HCT116 (cell line): Measurements from ENCODE around the gene ACADSB. TPM values are rescaled to one million over a fixed set of nuclear protein-coding genes. Genes with fewer than 3 reads are reported as not detected.
A peak's percentile ranks its signal among the peaks of the same experiment; 100 is the strongest.

Source experiments
- ATAC-seq: fragments of 200-7000 bp; cut with Tn5 transposase; 2 replicates; pipeline ENCODE4 v1.9.1; 2020; ENCODE audit warnings: mild to moderate bottlenecking, moderate library complexity
- BruUV-seq: library from RNA; stranded (reverse); fragments of 400-500 nt; replicated peaks from 2 replicates; lab custom pipeline; 2021; lab: Mats Ljungman, UMichigan
- CTCF ChIA-PET: fragments of 300-600 bp; sonication (Branson Sonifier 250); formaldehyde crosslinking; loops from one replicate; lab custom pipeline; 2021; ENCODE audit warnings: antibody characterized with exemption; lab: Charles Lee
- POLR2A ChIA-PET: fragments of 300-600, 350-600 bp; sonication (Branson Sonifier 250); formaldehyde crosslinking; loops from one replicate; lab custom pipeline; 2021; ENCODE audit warnings: antibody characterized with exemption; lab: Charles Lee
- RAD21 ChIA-PET, 2 experiments: fragments of 300-600 bp; sonication (Branson Sonifier 250); formaldehyde crosslinking; loops; one replicate each; lab custom pipeline; 2023; ENCODE audit warnings: low total read pairs in 2 of 2; ENCODE audit not compliant: uncharacterized antibody in 2 of 2, unreplicated experiment in 2 of 2, low non-redundant PET in 1 of 2; lab: Charles Lee
- DNase-seq: peaks from one replicate; pipeline ENCODE4 v3.0.0-alpha.2; 2010; ENCODE audit warnings: low read depth, low spot score
- H2AFZ ChIP-seq: fragments of 200-600 bp; shearing (Covaris generic), sonication (generic); 2 replicates; pipeline ENCODE4 v1.6.1; 2017; ENCODE audit warnings: low read depth, mixed run types, mixed read lengths, antibody characterized with exemption, low read length; ENCODE audit not compliant: poor library complexity, severe bottlenecking
- H3K27ac ChIP-seq: 2 replicates; pipeline ENCODE4 v1.5.1; 2012; ENCODE audit warnings: low read depth, low read length
- H3K27me3 ChIP-seq: fragments of 200-600 bp; sonication (generic); 2 replicates; pipeline ENCODE4 v1.6.1; 2016; ENCODE audit warnings: mixed run types, low read length, mixed read lengths; ENCODE audit not compliant: insufficient read depth
- H3K36me3 ChIP-seq, 2 experiments: fragments of 200-500 bp in 1 of 2; fragments of 200-600 bp in 1 of 2; sonication (Bioruptor generic) in 1 of 2; sonication (generic) in 1 of 2; 2 replicates each; pipeline versions ENCODE4 v1.5.1 to v1.6.1; 2014 to 2016; ENCODE audit warnings: low read length in 2 of 2, inconsistent platforms in 1 of 2, mixed read lengths in 1 of 2, mixed run types in 1 of 2; ENCODE audit not compliant: insufficient read depth in 2 of 2, control insufficient read depth in 1 of 2
- H3K4me1 ChIP-seq, 2 experiments: fragments of 200-600 bp in 1 of 2; sonication (generic) in 1 of 2; 2 replicates each; pipeline versions ENCODE4 v1.5.1 to v1.6.1; 2012 to 2017; ENCODE audit warnings: low read length in 2 of 2, inconsistent platforms in 1 of 2, mild to moderate bottlenecking in 1 of 2, mixed read lengths in 1 of 2, mixed run types in 1 of 2, moderate library complexity in 1 of 2; ENCODE audit not compliant: insufficient read depth in 2 of 2, control insufficient read depth in 1 of 2
- H3K4me2 ChIP-seq: fragments of 200-600 bp; sonication (generic); 2 replicates; pipeline ENCODE4 v1.6.1; 2017; ENCODE audit warnings: mixed run types, low read length, mixed read lengths
- H3K4me3 ChIP-seq, 2 experiments: fragments of 200-600 bp in 1 of 2; sonication (generic) in 1 of 2; replicated peaks in 1 of 2; 2 replicates each; pipeline ENCODE4 v1.5.1; 2011 to 2016; ENCODE audit warnings: low read length in 2 of 2, control low read depth in 1 of 2, low read depth in 1 of 2, mild to moderate bottlenecking in 1 of 2, mixed read lengths in 1 of 2, mixed run types in 1 of 2
- H3K79me2 ChIP-seq: fragments of 200-600 bp; sonication (generic); 2 replicates; pipeline ENCODE4 v1.6.1; 2017; ENCODE audit warnings: mild to moderate bottlenecking, mixed run types, low read length, moderate library complexity, mixed read lengths; ENCODE audit not compliant: insufficient read depth
- H3K9ac ChIP-seq: fragments of 200-600 bp; sonication (generic); 2 replicates; pipeline ENCODE4 v1.6.1; 2016; ENCODE audit warnings: low read length, mixed read lengths
- H3K9me2 ChIP-seq: fragments of 200-600 bp; sonication (generic), shearing (Covaris generic); 2 replicates; pipeline ENCODE4 v1.6.1; 2017; ENCODE audit warnings: mixed run types, mild to moderate bottlenecking, moderate library complexity; ENCODE audit not compliant: insufficient read depth
- H3K9me3 ChIP-seq, 2 experiments: fragments of 200-500 bp in 1 of 2; fragments of 200-600 bp in 1 of 2; sonication (Bioruptor generic) in 1 of 2; sonication (generic) in 1 of 2; 2 replicates each; pipeline ENCODE4 v1.6.1; 2014 to 2017; ENCODE audit warnings: low read length in 2 of 2, mixed read lengths in 2 of 2, inconsistent platforms in 1 of 2, low read depth in 1 of 2, mild to moderate bottlenecking in 1 of 2, mixed run types in 1 of 2, moderate library complexity in 1 of 2; ENCODE audit not compliant: control insufficient read depth in 1 of 2, insufficient read depth in 1 of 2
- H4K20me1 ChIP-seq: fragments of 200-600 bp; sonication (generic), shearing (Covaris generic); 2 replicates; pipeline ENCODE4 v1.6.1; 2017; ENCODE audit warnings: mixed run types, mild to moderate bottlenecking, moderate library complexity; ENCODE audit not compliant: insufficient read depth
- CEBPB ChIP-seq: IDR thresholded peaks from 2 replicates; pipeline ENCODE4 v1.6.1; 2012; ENCODE audit warnings: low read depth
- EGR1 ChIP-seq: IDR thresholded peaks from 2 replicates; pipeline ENCODE4 v1.6.1; 2012; ENCODE audit warnings: low read depth
- FOSL1 ChIP-seq: IDR thresholded peaks from 2 replicates; pipeline ENCODE4 v1.6.1; 2012; ENCODE audit warnings: low read depth
- JUND ChIP-seq: IDR thresholded peaks from 2 replicates; pipeline ENCODE4 v1.6.1; 2012
- POLR2AphosphoS5 ChIP-seq: IDR thresholded peaks from 2 replicates; pipeline ENCODE4 v1.6.1; 2011; ENCODE audit warnings: mild to moderate bottlenecking, low read depth, low read length, moderate library complexity
- RAD21 ChIP-seq: IDR thresholded peaks from 2 replicates; pipeline ENCODE4 v1.6.1; 2012; ENCODE audit warnings: low read depth, mild to moderate bottlenecking
- SIN3A ChIP-seq: IDR thresholded peaks from 2 replicates; pipeline ENCODE4 v1.6.1; 2012; ENCODE audit warnings: low read depth
- TCF7L2 ChIP-seq: IDR thresholded peaks from 2 replicates; pipeline ENCODE4 v1.7.0; 2011; ENCODE audit warnings: borderline replicate concordance, inconsistent platforms; ENCODE audit not compliant: insufficient read depth, insufficient read length; ENCODE audit errors: extremely low read depth
- YY1 ChIP-seq: IDR thresholded peaks from 2 replicates; pipeline ENCODE4 v1.6.1; 2011; ENCODE audit warnings: low read length, low read depth, moderate library complexity, mild to moderate bottlenecking; ENCODE audit not compliant: insufficient replicate concordance; ENCODE audit errors: extremely low read depth
- ZFX ChIP-seq: fragments of 450-650 bp; IDR thresholded peaks from 2 replicates; pipeline ENCODE4 v1.6.1; 2017
- intact Hi-C: fragments of 100-400 bp; cut with micrococcal nuclease; formaldehyde crosslinking; loops from 2 replicates; pipeline ENCODE4 v1.10.0; 2022
- total RNA-seq: library from RNA; stranded (reverse); gene quantifications from one replicate; pipeline ENCODE4 v1.2.1, GENCODE V29; 2021; ENCODE audit not compliant: unreplicated experiment
- TF ChIP-seq, protein P1 (sequence below): IDR thresholded peaks from 2 replicates; pipeline ENCODE4 v1.6.1; 2011; ENCODE audit warnings: mild to moderate bottlenecking, low read length, moderate library complexity; ENCODE audit not compliant: insufficient replicate concordance; ENCODE audit errors: extremely low read depth
- TF ChIP-seq, protein P2 (sequence below): IDR thresholded peaks from 2 replicates; pipeline ENCODE4 v1.6.1; 2012

Gene ACADSB
- total RNA-seq, 1 experiment from 2014 or later, result 33.3 TPM

GRCh38 chr10:123097039-123097438 is 88.2 kb downstream of the ACADSB start:
- intact Hi-C loops, result no loop called here
- TF ChIP-seq ZFX (no peak), TCF7L2 (no peak), CEBPB (no peak), EGR1 (no peak), SIN3A (no peak), POLR2AphosphoS5 (no peak), RAD21 (no peak), FOSL1 (no peak), YY1 (no peak), JUND (no peak)
- TF ChIP-seq, protein P1, sequence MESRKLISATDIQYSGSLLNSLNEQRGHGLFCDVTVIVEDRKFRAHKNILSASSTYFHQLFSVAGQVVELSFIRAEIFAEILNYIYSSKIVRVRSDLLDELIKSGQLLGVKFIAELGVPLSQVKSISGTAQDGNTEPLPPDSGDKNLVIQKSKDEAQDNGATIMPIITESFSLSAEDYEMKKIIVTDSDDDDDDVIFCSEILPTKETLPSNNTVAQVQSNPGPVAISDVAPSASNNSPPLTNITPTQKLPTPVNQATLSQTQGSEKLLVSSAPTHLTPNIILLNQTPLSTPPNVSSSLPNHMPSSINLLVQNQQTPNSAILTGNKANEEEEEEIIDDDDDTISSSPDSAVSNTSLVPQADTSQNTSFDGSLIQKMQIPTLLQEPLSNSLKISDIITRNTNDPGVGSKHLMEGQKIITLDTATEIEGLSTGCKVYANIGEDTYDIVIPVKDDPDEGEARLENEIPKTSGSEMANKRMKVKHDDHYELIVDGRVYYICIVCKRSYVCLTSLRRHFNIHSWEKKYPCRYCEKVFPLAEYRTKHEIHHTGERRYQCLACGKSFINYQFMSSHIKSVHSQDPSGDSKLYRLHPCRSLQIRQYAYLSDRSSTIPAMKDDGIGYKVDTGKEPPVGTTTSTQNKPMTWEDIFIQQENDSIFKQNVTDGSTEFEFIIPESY, result no peak
- TF ChIP-seq, protein P2, sequence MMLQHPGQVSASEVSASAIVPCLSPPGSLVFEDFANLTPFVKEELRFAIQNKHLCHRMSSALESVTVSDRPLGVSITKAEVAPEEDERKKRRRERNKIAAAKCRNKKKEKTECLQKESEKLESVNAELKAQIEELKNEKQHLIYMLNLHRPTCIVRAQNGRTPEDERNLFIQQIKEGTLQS, result no peak
- Histone ChIP-seq H3K9me2 (no peaks in the 10 kb centered on the region), H4K20me1 (no peaks in the 10 kb centered on the region), H3K9ac (no peak overlapping the region), H3K27me3 (peaks cover 25% of the 10 kb centered on the region; the same call in 1 of the 2 replicates), H3K9me3 (no peaks in the 10 kb centered on the region), H3K79me2 (no peaks in the 10 kb centered on the region), H3K4me3 (no peak overlapping the region), H2AFZ (no peak overlapping the region), H3K36me3 (no peaks in the 10 kb centered on the region), H3K27ac (no peak overlapping the region), H3K4me2 (no peak overlapping the region), H3K4me1 (no peaks in the 10 kb centered on the region)
- ATAC-seq (peak; percentile 45), DNase-seq (no peak)
- ChIA-PET RAD21 (no interaction called here), POLR2A (no interaction called here), CTCF (no interaction called here)
- no TSS peak for BruUV-seq
